LNCaP clone FGC (cell line): ENCODE measurements around the gene CCDC178.

ENCODE experiments used
- DNase-seq: peaks from one replicate; pipeline ENCODE4 v3.0.0-alpha.2; 2011; ENCODE audit warnings: low read depth
- H3K4me3 ChIP-seq: 2 replicates; pipeline ENCODE4 v1.5.1; 2011; ENCODE audit warnings: mild to moderate bottlenecking, low read depth, low read length, control low read depth
- TF ChIP-seq, protein P1 (sequence below): IDR thresholded peaks from 2 replicates; pipeline ENCODE4 v1.5.1; 2012; ENCODE audit warnings: mild to moderate bottlenecking; ENCODE audit not compliant: control insufficient read depth, insufficient read depth; ENCODE audit errors: extremely low read depth

CCDC178 gene

DNA sequence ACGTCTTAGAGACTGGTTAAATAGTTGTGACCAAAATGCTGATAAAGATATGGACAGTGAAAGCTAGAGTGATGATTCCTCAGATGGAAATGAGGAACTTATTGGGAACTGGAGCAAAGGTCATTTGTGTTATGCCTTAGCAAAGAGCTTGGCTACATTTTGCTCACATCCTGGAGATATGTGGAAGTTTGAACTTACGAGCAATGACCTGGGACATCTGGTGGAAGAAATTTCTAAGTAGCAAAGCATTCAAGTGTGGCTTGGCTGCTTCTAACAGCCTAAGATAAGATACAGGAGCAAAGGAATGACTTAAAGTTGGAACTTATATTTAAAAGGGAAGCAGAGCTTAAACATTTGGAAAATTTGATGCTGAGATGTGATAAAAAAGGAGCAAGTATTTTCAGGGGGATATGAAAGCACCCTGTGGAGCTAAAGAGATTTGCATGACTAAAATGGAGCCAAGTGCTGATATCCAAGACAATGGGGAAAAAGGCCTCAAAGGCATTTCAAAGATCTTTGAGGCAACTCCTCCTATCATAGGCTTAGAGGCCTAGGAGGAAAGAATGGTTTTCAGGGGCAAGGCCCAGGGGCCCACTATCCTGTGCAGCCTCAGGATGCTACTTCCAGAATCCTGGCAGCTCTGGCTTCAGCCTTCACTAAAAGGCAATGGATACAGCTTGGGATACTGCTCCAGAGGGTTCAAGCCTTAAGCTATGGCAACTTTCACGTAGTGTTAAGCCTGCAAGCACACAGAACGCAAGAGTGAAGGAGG lies 543.6 kb downstream of the CCDC178 start:
- no peak overlapping the region for H3K4me3 ChIP-seq
- TF ChIP-seq, protein P1, sequence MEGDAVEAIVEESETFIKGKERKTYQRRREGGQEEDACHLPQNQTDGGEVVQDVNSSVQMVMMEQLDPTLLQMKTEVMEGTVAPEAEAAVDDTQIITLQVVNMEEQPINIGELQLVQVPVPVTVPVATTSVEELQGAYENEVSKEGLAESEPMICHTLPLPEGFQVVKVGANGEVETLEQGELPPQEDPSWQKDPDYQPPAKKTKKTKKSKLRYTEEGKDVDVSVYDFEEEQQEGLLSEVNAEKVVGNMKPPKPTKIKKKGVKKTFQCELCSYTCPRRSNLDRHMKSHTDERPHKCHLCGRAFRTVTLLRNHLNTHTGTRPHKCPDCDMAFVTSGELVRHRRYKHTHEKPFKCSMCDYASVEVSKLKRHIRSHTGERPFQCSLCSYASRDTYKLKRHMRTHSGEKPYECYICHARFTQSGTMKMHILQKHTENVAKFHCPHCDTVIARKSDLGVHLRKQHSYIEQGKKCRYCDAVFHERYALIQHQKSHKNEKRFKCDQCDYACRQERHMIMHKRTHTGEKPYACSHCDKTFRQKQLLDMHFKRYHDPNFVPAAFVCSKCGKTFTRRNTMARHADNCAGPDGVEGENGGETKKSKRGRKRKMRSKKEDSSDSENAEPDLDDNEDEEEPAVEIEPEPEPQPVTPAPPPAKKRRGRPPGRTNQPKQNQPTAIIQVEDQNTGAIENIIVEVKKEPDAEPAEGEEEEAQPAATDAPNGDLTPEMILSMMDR = no peak
- DNase-seq = no peak

DNA sequence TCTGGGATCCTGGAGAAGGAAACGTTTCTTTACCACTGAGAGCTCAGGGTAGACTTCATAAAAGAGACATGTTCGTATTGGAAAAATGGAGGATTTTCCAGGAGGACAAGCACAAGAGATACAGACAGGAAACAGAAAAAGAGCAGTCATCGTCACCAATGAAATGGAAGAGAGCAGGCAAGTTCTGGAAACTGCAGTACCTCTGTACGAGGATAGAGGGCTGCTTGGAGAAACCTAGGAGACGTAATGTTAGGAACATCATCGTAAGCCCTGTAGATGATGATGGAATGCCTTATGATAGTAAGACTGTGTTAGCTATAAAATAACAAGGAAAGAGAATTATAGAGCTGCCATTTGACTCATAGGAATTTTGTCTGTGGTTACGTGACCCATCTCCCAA lies 546.6 kb downstream of the CCDC178 start:
- DNase-seq = no peak
- TF ChIP-seq, protein P1 = peak; percentile 47
- no peak overlapping the region for H3K4me3 ChIP-seq

DNA sequence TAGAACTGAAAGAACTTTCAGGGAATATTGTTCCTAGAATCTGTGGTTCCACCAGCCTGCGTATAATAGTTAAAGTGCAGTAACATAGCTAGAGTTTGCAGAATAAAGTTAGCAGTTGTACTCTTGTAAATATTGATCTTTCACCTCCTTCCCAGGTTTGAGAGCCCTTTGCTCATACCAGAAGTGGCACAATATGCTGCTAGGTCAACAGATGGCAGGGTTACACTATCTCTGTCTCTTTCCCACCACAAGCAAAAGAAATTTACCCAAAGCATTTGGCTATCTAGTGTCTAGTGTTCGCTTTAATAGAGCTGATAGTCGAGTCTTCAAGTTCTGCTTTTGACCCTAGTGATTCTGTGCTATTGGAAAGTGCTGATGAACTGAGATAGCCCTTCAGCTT lies 548.7 kb downstream of the CCDC178 start:
- TF ChIP-seq, protein P1 = 0 out of 2 replicates have a peak, but pooled peaks have one; percentile 20
- DNase-seq = no peak
- no peak overlapping the region for H3K4me3 ChIP-seq

GRCh38 chr18:32891130-32891529 lies 549.4 kb downstream of the CCDC178 start:
- DNase-seq = no peak
- no peak overlapping the region for H3K4me3 ChIP-seq
- TF ChIP-seq, protein P1 = no peak

DNA sequence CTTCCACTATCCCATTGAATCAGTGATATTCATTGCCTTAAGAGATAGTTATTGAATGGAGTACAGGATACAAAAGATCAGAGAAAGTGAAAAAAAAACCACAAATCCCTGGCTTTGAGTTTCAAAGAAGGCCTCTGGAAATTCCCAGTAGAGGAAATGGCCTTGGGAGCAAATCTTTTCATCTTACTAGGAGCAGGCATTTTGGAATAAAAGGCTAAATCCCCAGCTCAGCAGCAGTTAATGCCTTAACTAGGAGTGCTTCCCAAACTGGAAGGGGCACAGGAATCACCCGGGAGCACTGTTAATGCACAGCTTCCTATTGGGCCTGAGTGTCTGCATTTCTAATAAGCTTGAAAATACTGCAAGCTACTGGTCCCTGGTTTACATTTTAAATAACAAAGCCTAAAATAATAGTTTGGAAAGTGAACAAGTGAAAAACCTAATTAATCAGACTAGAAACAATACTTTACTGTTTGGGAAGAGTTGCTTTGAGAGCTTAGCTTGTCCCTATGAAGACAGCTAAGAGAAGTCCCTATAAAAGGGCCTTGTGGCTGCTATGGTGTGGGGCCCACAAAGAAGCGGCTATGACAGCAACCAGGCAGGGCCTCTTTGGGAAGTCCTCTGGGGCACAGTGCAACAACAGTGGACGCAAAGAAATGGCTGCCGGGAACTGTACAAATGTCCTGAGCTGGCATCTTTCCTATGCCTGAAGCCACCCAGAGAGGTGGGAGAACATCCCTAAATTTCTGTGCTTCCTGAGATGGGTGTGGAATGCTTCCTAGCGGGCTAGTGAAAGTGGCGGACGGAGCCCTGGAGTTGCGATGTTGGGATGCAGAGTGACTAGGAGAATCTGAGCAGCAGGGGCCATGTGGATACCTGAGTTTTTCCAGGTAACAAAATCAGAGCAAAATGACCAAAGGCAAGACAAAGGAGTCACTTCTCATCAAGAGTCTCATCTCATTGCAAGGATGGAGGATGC lies 550.6 kb downstream of the CCDC178 start:
- TF ChIP-seq, protein P1 = no peak
- DNase-seq = no peak
- no peak overlapping the region for H3K4me3 ChIP-seq

DNA sequence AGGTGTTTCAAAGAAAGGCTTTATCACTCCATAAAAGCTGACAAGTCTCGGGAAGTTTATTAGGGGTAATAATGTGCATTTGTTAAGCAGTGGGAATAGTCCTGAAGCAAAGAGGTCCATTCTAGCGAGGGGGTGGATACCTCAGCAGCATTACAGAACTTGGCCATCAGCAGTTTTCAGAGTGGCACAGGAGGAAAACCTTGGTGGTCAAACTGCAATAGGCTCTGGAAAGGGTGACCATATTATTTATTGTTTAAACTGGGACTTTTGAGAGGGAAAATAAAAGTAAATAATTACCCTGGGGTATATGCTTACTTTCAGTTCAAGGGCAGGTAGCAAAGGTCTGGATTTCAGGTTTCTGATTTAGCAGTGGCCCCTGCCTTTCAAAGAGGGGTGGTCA lies 552.2 kb downstream of the CCDC178 start:
- no peak for DNase-seq
- TF ChIP-seq, protein P1 = no peak
- H3K4me3 ChIP-seq = no peak overlapping the region
